HAP-1 (cell line): ENCODE measurements around the gene TSKU.

ENCODE experiments used
- DNase-seq, 2 experiments: peaks; one replicate each; pipeline ENCODE4 v3.0.0-alpha.2; 2016 to 2020; ENCODE audit warnings: low spot score in 2 of 2
- H3K27me3 ChIP-seq: fragments of 250-450 bp; sonication (Bioruptor Pico); 2 replicates; pipeline ENCODE4 v1.5.1; 2020; ENCODE audit warnings: low read depth, mild to moderate bottlenecking, moderate library complexity
- H3K36me3 ChIP-seq: fragments of 250-450 bp; sonication (Bioruptor Pico); replicated peaks from 2 replicates; pipeline ENCODE4 v1.5.1; 2020; ENCODE audit warnings: mild to moderate bottlenecking
- H3K4me1 ChIP-seq: fragments of 250-450 bp; sonication (Bioruptor Pico); 2 replicates; pipeline ENCODE4 v1.5.1; 2020; ENCODE audit warnings: mild to moderate bottlenecking
- H3K4me3 ChIP-seq: fragments of 250-450 bp; sonication (Bioruptor Pico); 2 replicates; pipeline ENCODE4 v1.5.1; 2020; ENCODE audit warnings: mild to moderate bottlenecking, moderate library complexity
- H3K9me3 ChIP-seq: fragments of 250-450 bp; sonication (Bioruptor Pico); 2 replicates; pipeline ENCODE4 v1.5.1; 2020; ENCODE audit warnings: mild to moderate bottlenecking, moderate library complexity
- in situ Hi-C: fragments of 300-500 bp; cut with MboI; formaldehyde crosslinking; loops from 3 replicates; pipeline ENCODE4 v1.14.3; 2020; ENCODE audit warnings: low sequenced_read_pairs, inconsistent platforms, mixed read lengths

Gene TSKU

DNA sequence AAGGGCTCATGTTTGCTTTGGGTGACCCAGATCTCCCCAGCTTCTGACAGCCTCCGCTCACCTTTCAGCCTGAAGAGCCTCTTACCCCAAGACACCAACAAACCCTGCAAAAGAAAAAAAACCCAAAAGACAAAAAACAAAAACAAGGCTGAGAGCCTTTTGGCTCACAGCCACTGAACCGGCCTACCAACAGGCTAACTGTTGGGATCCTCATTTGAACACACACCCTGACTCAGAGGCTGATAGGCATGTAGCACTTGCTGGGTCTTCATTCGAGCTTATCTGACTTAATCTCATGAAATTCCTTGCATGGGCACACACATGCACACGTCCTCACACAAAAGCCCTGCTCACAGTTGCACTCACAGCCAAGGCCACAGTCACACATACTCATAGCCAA, 22.9 kb upstream of the TSKU start:
- Histone ChIP-seq H3K9me3 (no peaks in the 10 kb centered on the region), H3K36me3 (no peaks in the 10 kb centered on the region), H3K27me3 (no peaks in the 10 kb centered on the region), H3K4me1 (no peaks in the 10 kb centered on the region), H3K4me3 (no peak overlapping the region)
- in situ Hi-C loops = no loop called here
- DNase-seq = no peak

DNA sequence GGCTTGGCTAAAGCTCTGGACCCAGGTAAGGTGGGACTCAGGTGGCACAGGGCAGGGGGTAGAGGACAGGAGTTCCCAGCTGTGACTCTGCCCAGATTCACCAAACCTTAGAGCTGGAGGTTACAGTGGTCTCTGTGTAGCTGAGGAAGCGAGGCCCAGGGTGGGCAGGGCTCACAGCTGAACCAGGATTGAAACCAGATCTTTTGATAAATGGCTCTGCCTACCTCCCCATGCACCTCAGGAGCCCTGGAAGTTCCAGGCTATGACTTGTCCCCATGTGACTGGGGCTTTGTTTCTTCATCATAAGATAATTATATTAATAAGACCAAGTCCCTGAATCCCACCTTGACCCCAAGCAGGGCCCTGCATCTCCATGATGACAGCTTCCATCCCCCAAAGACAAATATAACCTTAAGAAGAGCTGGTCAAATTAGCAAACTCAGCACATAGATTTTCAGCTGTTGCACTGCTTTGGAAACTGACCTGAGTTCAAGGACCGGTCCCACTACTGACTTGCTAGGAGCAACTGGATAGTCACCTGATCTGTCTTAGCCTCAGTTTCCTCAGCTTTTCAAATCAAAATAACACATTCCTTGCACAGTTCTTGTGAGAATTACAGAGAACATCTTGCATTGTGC, 21.3 kb upstream of the TSKU start:
- no peaks in the 10 kb centered on the region for H3K36me3 ChIP-seq
- no peaks in the 10 kb centered on the region for H3K4me1 ChIP-seq
- DNase-seq = no peak
- no peaks in the 10 kb centered on the region for H3K27me3 ChIP-seq
- no peaks in the 10 kb centered on the region for H3K9me3 ChIP-seq
- in situ Hi-C loops = no loop called here
- H3K4me3 ChIP-seq = no peak overlapping the region

DNA sequence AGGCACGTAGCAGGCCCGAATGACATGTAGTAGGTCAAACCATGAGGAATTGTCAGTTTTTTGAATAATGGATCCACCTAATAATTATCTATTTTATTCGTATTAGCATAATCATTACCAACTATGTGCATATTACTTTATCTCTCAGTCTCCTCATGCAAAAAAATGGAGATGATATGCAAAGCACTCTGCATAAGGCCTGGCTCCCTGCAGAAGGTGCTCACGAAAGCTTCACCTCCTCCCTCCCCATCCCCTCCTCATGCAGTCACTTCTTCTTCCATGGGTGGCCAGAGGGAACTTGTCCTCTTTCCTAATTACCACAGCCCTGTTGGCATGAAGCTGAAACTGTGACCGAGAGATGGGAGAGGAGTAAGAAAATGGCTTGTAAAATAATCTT, 20.8 kb upstream of the TSKU start:
- H3K4me3 ChIP-seq = no peak overlapping the region
- H3K9me3 ChIP-seq = no peaks in the 10 kb centered on the region
- in situ Hi-C loops = no loop called here
- no peaks in the 10 kb centered on the region for H3K4me1 ChIP-seq
- DNase-seq = no peak
- H3K36me3 ChIP-seq = no peaks in the 10 kb centered on the region
- H3K27me3 ChIP-seq = no peaks in the 10 kb centered on the region

DNA sequence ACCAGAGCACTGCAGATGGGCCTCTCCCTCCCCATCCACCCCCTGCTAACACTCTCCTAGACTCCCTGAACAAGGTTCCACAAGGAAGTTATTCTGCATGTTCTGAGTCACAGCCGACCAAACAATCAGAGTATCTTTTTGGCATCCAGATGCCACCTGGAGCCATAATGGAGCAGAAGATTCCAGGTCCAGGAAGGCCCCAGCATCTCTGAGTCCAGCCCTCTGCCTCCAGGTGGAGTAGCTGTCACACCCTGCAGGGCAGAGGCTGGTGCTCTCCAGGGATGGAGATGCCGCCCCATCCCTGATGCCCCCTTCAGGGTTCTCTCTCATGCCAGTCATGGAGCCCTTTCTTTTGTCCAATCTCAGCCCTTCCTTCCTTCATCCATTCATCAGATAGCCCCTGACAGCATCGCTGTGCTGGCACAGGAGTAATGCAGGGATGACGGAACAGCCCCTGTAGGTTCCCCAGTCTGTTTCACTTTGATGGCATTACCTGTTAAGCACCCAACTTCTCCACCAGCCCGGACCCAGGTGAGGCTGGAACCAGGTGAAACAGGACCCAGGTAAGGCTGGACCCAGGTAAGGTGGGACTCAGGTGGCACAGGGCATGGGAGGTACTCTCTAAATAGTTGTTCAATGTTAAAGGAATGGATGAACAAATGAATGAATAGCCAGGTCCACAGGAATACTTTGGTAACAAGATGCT, 20.1 kb upstream of the TSKU start:
- H3K9me3 ChIP-seq = no peaks in the 10 kb centered on the region
- no peaks in the 10 kb centered on the region for H3K36me3 ChIP-seq
- in situ Hi-C loops = no loop called here
- no peak overlapping the region for H3K4me3 ChIP-seq
- no peaks in the 10 kb centered on the region for H3K4me1 ChIP-seq
- no peaks in the 10 kb centered on the region for H3K27me3 ChIP-seq
- no peak for DNase-seq

DNA sequence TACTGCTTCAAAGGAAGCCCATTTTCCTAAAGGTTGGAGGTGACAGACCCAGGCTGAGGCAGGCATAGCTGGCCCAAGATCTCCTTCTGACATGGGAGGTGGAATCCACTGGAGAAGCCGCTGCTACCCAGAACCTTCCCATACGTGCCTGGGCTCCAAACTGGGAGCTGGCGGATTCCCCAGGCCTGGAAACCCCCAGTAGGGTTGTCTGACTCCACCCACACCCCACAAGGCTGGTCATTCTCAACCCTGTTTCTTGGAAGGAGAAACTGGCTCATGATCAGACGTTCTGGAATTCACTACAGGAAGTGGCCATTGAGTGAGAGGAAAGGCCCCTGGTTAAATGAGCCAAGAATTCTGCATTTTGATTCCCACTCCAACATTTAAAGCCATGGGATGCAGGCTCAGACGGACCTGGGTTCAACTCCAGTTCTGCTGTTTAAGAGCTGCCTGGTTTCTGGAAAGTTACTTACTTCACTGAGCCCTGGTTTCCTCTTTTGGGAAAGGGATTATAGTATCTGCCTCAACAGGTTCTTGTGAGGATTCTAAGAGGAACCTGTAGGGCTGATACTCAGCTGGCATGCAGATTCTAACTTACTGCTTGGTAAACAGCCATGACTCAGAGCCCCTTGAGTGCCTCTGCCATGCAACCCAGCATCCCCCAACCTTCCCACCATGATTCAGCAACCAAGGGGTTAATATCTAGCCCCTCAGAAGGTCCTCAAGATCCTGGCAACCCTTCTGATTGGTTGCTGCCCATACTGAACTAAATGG, 19.4 kb upstream of the TSKU start:
- no peaks in the 10 kb centered on the region for H3K4me1 ChIP-seq
- DNase-seq = no peak

DNA sequence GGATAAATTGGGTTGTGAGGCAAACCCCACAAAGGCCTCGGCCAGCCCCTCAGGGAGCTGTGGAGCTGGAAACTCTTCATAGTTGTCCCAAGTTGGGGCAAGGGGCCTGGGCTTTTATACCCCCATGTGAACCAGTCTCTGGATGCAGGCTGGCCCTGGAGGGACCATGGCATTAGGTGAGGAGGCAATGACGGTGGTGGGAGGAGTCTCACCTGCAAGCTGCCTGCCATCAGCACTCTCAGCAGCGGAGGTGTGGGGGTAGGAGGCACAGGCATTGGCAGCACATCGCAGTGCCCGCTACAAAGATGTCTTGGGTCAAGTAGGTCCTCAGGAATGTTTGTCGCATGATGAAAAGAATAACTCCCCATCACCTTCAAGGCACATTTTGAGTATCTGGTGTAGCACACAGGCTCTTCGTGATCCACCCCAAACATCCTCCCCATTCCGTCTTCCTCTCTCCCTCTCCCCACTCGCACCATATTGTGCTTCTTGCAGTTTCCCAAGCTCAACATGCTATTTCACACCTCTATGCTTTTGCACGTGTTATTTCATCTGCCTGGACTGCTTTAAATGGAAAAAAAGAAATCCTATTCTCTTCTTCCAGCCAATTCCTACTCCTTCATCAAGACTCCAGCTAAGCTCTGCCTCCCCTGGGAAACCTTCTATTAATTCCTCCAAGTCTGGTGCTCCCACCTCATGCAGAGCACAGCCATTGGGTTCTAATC, 18.1 kb upstream of the TSKU start:
- Histone ChIP-seq H3K4me1 (no peaks in the 10 kb centered on the region), H3K9me3 (no peaks in the 10 kb centered on the region), H3K27me3 (no peaks in the 10 kb centered on the region), H3K4me3 (no peak overlapping the region), H3K36me3 (no peaks in the 10 kb centered on the region)
- DNase-seq = no peak
- in situ Hi-C loops = no loop called here

More for the DNA sequence above, 19.4 kb upstream of the TSKU start:
- H3K4me3 ChIP-seq = no peak overlapping the region
- in situ Hi-C loops = no loop called here
- H3K36me3 ChIP-seq = no peaks in the 10 kb centered on the region
- H3K9me3 ChIP-seq = no peaks in the 10 kb centered on the region
- no peaks in the 10 kb centered on the region for H3K27me3 ChIP-seq

DNA sequence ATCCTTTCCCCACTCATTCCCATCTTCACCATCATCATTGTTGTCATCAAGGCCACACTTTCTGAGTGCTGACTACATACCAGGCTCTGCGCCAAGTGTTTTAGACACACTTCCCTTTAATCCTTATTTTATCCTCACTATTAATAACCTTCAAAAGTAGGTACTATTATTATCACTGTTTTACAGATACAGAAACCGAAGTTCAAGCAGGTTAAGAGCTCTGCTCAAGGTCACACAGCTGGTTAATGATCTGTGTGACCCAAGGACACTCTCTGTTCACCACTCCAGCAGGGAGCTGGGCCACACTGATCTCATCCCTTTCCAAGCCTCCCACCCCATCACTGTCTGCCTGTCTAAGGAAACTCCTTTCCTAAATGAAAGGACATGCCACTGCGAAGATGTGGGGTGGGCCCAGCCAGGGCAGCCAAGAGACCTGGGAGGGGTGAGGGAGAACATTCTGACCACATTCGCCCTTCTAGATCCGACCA, 17.2 kb upstream of the TSKU start:
- in situ Hi-C loops = no loop called here
- no peak for DNase-seq
- no peaks in the 10 kb centered on the region for H3K9me3 ChIP-seq
- H3K27me3 ChIP-seq = no peaks in the 10 kb centered on the region
- no peaks in the 10 kb centered on the region for H3K4me1 ChIP-seq
- H3K36me3 ChIP-seq = no peaks in the 10 kb centered on the region
- no peak overlapping the region for H3K4me3 ChIP-seq

DNA sequence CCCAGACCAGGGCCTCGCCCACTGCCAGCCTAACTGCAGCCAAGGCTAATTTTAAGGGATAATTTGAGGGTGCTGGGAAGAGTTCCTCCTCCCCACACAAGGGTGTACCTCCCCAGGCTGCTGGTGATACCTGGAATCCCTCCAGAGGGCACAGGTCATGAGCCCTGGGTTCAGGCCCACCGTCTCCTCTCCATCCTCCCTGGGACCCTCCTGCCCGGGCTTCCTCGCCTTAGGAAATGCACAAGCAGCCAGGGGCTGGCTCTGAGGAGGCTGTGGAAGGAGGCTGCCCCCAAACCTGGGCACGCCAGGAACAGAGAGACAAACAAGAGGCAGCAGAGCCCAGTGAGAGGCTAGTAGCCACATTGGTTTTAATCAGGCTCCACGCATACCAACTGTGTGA, 16.6 kb upstream of the TSKU start:
- Histone ChIP-seq H3K4me3 (no peak overlapping the region), H3K4me1 (no peaks in the 10 kb centered on the region)
- in situ Hi-C loops = no loop called here

DNA sequence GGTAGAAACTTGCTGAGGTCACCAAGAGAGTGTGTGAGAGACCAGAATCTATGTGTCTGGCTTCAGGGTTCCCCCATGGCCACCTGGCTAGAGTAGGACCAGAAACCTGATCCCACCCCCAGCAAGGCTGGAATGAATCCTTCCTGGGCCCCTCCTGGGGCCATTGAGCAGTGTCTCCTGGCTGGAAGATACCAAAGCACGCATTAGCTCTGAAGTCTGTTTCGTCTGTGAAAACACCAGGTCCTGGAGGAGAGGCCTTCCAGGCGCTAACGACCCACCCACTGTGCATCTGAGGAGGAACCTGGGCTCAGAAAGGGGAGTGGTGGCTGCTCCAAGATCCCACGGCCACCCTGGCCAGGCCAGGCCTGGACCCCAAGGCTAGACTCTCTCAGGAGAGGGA, 15.5 kb upstream of the TSKU start:
- in situ Hi-C loops = no loop called here
- Histone ChIP-seq H3K36me3 (no peaks in the 10 kb centered on the region), H3K4me1 (no peaks in the 10 kb centered on the region), H3K9me3 (no peaks in the 10 kb centered on the region), H3K4me3 (no peak overlapping the region), H3K27me3 (no peaks in the 10 kb centered on the region)
- no peak for DNase-seq

More for the DNA sequence above, 16.6 kb upstream of the TSKU start:
- Histone ChIP-seq H3K9me3 (no peaks in the 10 kb centered on the region), H3K36me3 (no peaks in the 10 kb centered on the region), H3K27me3 (no peaks in the 10 kb centered on the region)
- DNase-seq = no peak

DNA sequence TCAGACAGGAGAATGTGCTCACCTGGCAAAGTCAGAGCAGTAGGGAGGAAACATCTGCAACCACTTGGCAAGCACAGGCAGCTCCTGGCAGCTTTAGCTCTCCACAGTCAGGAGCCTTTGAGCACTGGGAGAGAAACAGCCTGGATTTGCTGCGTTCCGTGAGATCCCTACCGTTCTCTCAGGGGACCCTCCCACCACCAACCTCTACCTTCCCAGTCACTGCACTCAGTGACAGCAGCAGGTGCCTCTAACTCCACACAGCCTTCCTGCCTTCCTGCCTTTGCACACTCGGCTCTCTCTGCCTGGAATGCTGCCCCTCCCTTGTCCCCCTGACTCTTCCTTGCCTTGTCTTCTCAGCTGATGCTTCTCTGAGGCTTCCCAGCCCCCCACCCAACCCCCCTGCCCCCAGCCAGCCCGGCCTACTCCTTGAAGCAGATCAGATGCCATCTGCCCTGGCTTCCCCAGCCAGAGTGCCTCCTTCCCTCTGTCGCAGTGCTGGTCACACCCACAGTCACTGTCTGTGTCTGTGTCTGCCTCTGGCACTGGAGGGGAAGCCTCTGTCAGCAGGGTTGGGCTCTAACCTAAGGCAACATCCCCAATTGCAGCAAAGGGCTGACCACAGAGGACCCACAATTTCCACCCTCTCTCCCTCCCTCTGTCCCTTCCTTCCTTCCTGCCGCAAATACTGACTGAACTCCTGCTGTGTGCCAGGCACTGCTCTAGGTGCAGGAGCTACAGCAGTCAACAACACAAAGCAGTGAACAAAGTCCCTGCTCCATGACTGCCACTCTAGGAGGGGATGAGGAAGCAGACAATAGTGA, 14.9 kb upstream of the TSKU start:
- no peaks in the 10 kb centered on the region for H3K9me3 ChIP-seq
- no peak overlapping the region for H3K4me3 ChIP-seq
- H3K36me3 ChIP-seq = no peaks in the 10 kb centered on the region
- H3K4me1 ChIP-seq = no peaks in the 10 kb centered on the region
- DNase-seq = no peak
- H3K27me3 ChIP-seq = no peaks in the 10 kb centered on the region
- in situ Hi-C loops = no loop called here

DNA sequence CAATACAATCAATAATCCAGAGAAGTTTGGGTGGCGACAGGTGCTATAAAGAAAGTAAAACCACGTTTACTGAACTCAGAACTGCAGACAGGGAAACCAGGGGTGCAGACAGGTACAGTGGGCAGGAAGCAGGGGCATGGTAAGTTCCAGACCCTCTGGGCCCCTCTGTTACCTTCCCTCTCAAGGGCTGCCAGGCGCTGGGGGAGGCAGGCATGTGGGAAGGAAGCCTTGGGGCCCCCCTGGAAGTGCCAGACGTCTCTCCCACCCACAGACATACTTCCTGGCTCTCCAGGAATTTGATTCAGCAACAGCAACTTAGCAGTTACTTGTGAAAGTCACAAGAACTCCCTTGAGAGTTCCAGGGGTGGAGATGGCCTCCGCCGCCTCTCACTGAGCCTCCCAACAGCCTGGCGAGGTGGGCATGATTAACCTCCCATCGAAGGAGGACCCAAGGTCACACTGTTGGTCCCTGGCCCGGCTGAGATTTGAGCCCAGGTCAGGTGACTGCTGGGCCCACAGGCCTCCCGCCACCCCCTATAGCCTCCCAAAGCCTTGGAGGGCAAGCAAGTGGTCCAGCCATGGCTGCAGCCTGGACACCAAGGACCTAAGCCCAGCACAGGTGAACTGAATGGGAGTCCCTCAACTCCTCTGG, 14.1 kb upstream of the TSKU start:
- DNase-seq = no peak
- in situ Hi-C loops = no loop called here
- H3K9me3 ChIP-seq = no peaks in the 10 kb centered on the region
- H3K4me1 ChIP-seq = no peaks in the 10 kb centered on the region
- H3K36me3 ChIP-seq = no peaks in the 10 kb centered on the region
- H3K27me3 ChIP-seq = no peaks in the 10 kb centered on the region
- no peak overlapping the region for H3K4me3 ChIP-seq

DNA sequence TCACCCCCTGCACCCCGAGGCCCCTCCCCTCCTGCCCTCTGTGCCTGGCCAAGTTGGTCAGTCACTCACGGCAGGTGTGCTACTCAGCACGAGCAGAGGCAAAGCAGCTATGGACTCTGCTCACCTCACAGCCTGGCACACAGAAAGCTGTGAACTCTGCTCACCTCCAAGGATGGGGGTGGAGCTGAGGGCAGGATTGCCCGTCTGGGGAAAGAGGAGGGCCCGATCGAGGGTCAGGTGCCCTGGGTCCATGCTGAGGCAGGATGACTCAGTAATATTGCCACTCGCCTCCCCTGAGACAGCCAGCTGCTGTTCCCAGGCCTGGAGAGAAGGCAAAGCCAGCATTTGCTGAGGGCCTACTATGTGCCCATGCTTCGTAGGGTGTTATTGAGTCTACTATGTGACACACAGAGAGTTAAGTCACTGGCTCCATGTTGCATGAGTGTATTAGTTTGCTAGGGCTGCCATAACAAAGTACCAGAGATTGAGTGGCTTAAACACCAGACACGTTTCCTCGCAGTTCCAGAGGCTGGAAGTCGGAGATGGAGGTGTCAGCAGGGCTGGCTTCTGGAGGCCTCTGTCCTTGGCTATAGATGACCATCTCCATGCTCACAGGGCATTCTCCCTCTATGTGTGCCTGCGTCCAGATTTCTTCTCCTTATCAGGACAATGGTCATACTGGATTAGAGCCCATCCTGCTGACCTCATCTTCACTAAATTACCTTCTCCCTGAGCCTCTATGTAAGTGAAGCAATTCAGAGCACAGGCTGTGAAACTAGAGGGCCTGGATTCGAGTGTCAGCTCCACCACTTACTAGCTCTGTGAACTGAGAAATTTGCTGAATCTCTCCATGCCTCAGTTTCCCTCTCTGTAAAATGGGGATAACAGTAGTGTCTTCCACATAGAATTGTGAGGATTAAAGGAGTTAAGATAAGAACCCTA, 13.2 kb upstream of the TSKU start:
- no peak overlapping the region for H3K4me3 ChIP-seq
- in situ Hi-C loops = no loop called here
- H3K9me3 ChIP-seq = no peaks in the 10 kb centered on the region
- no peaks in the 10 kb centered on the region for H3K36me3 ChIP-seq
- H3K27me3 ChIP-seq = no peaks in the 10 kb centered on the region
- no peak for DNase-seq
- no peaks in the 10 kb centered on the region for H3K4me1 ChIP-seq
